HAP-1 (cell line): Measurements from ENCODE around the gene PAX7.
"Not testable (repeated sequence)": the region's sequence is repeated elsewhere in the genome, so short reads cannot be mapped to it uniquely, and the experiment has no call there.

Source experiments
- DNase-seq, 2 experiments: peaks; one replicate each; pipeline ENCODE4 v3.0.0-alpha.2; 2016 to 2020; ENCODE audit warnings: low spot score in 2 of 2
- H3K27me3 ChIP-seq: fragments of 250-450 bp; sonication (Bioruptor Pico); 2 replicates; pipeline ENCODE4 v1.5.1; 2020; ENCODE audit warnings: low read depth, mild to moderate bottlenecking, moderate library complexity
- H3K36me3 ChIP-seq: fragments of 250-450 bp; sonication (Bioruptor Pico); replicated peaks from 2 replicates; pipeline ENCODE4 v1.5.1; 2020; ENCODE audit warnings: mild to moderate bottlenecking
- H3K4me1 ChIP-seq: fragments of 250-450 bp; sonication (Bioruptor Pico); 2 replicates; pipeline ENCODE4 v1.5.1; 2020; ENCODE audit warnings: mild to moderate bottlenecking
- H3K4me3 ChIP-seq: fragments of 250-450 bp; sonication (Bioruptor Pico); 2 replicates; pipeline ENCODE4 v1.5.1; 2020; ENCODE audit warnings: mild to moderate bottlenecking, moderate library complexity
- H3K9me3 ChIP-seq: fragments of 250-450 bp; sonication (Bioruptor Pico); 2 replicates; pipeline ENCODE4 v1.5.1; 2020; ENCODE audit warnings: mild to moderate bottlenecking, moderate library complexity
- in situ Hi-C: fragments of 300-500 bp; cut with MboI; formaldehyde crosslinking; loops from 3 replicates; pipeline ENCODE4 v1.14.3; 2020; ENCODE audit warnings: low sequenced_read_pairs, inconsistent platforms, mixed read lengths

PAX7 gene

DNA sequence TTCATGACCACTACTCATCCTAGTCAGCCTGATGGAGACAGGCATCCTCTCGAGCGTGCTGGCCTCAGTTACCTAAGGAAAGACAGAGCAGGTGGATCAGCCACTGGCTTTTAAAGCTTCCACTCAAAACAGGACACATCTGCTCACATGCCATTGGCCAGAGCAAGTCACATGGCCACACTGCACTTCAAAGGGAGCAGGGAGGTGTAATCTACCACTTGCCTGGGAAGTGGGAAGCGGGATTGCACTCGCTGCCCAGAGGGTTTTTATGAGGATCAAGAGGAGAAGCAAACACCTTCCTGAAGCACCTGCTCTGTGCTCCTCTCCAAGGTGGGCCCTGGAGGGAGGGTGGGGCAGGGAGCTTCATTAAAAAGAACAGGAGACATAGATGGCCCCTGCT, 120.8 kb downstream of the PAX7 start:
- no peaks in the 10 kb centered on the region for H3K4me1 ChIP-seq
- H3K27me3 ChIP-seq = no peaks in the 10 kb centered on the region; the same call in 1 of the 2 replicates
- in situ Hi-C loops = no loop called here
- no peaks in the 10 kb centered on the region for H3K9me3 ChIP-seq
- H3K36me3 ChIP-seq = no peaks in the 10 kb centered on the region
- H3K4me3 ChIP-seq = no peak overlapping the region
- DNase-seq = no peak

DNA sequence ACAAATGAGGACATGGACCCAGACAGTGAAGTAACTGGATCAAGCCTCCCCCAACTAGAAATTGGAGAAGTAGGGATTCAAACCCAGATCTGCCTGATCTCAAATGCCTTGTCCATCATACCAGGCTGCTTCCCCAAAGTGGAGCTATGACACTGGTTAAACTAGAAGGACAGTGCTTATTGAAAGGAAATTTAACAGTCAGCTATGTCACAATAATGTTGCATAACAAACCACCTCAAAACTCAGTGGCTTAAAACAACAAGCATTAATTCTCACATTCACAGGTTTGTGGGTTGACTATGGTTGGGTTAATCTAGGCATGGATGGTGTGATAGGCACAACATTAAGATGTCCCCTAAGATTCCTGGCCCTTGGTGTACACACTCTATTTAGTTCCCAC, 121.8 kb downstream of the PAX7 start:
- no peak for DNase-seq
- Histone ChIP-seq H3K4me3 (no peak overlapping the region), H3K4me1 (no peaks in the 10 kb centered on the region), H3K27me3 (no peaks in the 10 kb centered on the region; the same call in 1 of the 2 replicates), H3K36me3 (no peaks in the 10 kb centered on the region), H3K9me3 (no peaks in the 10 kb centered on the region)
- in situ Hi-C loops = no loop called here

DNA sequence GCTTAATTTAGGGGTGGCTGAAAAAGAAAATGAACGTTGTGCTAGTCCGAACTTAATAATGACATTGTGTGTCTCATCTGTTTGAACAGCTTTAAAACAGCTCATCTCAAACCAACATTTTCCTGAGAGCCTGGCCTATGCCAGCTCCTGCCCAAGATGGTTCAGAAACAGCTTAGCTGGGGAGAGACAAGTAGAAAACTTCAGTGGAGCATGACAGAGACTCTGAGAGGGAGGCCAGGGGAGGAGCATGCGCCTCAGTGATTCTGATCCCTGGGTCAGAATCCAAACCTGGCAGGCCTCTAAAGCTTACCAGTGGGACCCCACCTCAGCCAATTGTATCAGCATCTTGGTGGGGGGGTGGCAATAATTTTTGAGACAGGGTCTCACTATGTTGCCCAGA, 129.5 kb downstream of the PAX7 start:
- in situ Hi-C loops = no loop called here
- Histone ChIP-seq H3K27me3 (peaks cover 10% of the 10 kb centered on the region), H3K36me3 (no peaks in the 10 kb centered on the region), H3K4me1 (no peaks in the 10 kb centered on the region), H3K9me3 (no peaks in the 10 kb centered on the region), H3K4me3 (no peak overlapping the region)
- DNase-seq = no peak

DNA sequence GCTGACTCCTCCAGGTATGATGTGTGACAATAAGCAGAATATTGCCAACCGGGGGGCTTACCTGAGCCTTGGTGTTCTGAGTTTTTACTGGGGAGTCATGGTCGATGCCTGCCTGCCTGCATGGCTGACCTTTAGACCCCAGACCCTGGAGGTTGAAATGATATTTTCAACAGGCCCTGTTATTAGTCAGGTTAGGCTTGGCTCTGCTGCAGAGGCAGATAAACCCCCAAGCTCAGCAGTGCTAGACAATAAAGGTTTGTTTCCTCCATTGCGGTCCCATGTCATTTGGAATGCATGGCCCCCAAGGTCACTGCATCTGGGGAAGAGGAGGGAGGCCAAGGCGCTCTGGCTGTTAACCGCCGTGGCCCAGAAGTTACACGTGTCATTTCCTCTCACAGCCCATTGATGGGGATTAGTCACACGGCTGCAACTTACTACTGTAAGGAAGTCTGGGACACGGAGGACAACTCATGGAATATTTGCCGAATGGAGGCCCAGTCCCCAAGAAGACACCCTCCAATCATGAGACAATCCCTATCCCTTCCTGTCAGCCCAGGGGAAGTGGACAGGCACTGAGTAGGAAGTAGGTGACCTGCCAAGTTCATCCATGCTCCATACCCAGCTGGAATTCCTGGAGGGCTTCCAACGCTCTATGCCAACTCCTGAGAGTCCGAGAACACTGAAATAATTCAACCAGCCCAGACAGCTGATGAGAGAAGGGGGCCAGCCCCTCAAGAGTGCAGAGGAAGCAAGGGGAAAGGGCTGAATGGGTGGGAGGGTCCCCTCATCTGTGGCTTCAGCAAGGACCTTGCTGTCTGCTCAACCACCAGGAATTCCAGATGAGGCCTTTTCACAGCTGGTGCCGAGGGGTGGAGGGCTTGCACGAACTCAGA, 131.5 kb downstream of the PAX7 start:
- Histone ChIP-seq H3K27me3 (peaks cover 10% of the 10 kb centered on the region), H3K4me1 (no peaks in the 10 kb centered on the region), H3K9me3 (no peaks in the 10 kb centered on the region), H3K4me3 (no peak overlapping the region), H3K36me3 (no peaks in the 10 kb centered on the region)
- no peak for DNase-seq
- in situ Hi-C loops = no loop called here

DNA sequence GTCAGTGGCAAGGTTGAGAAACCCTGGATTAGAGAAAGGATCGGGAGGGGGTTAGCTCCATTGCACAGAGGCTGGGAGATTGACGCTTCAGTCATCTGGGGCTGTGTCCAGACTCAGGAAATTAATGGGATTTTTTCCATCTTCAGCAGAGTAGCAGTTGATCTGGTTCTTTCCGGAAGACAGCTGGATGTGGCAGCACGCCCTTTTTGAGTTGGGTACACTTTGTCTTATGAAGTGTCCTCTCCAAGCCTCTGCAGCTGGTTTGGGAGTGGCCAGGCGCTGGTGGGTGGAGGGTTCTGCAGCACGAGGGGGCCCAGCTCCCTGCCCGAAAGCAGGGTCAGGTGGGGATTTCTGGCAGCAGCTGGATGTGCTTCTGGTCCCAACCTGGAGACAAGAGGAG, 133.7 kb downstream of the PAX7 start:
- no peaks in the 10 kb centered on the region for H3K4me1 ChIP-seq
- H3K36me3 ChIP-seq = no peaks in the 10 kb centered on the region
- in situ Hi-C loops = no loop called here
- peaks cover 20% of the 10 kb centered on the region for H3K27me3 ChIP-seq
- DNase-seq = no peak
- H3K4me3 ChIP-seq = no peak overlapping the region
- no peaks in the 10 kb centered on the region for H3K9me3 ChIP-seq

DNA sequence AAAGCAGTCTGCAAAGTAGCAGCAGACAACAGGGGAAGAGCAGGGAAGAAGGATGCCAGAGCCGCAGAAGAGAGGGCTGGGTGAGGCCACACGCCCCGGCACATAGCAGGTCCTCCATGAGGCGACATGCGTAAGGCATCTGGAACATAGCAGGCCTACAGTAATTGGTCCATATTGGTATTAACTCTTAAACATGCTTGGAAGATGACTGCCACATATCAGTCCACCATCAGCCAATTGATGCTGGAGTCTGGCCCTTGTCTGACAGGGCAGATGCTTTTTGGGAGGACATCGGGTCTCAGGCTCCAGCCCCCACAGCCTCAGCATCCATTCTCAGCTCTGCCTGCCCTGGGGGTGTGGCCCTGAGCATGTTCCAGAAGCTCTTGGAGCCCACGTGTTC, 135.1 kb downstream of the PAX7 start:
- in situ Hi-C loops = no loop called here
- no peaks in the 10 kb centered on the region for H3K36me3 ChIP-seq
- no peak overlapping the region for H3K4me3 ChIP-seq
- no peaks in the 10 kb centered on the region for H3K9me3 ChIP-seq
- H3K27me3 ChIP-seq = peaks cover 24% of the 10 kb centered on the region
- no peak for DNase-seq
- H3K4me1 ChIP-seq = no peaks in the 10 kb centered on the region

DNA sequence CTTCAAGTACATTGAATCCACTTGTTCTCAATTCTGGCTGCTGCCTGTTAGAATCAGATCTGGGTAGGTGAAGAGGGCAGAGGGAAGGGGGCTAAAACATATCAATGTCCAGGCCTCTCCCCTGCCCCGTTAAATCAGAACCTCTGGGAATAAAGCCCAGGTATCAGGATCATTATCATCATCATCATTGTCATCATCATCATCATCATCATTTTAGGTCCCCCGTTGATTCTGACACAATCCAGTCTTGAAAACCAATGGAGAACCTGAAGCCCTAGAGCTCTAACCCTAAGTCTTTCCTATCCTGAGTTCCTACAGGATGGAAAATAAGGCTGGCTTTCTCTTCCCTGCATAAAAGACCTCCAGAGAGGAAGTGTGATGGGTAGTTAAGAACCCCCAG, 135.7 kb downstream of the PAX7 start:
- DNase-seq = no peak
- Histone ChIP-seq H3K27me3 (peaks cover 24% of the 10 kb centered on the region), H3K4me1 (no peaks in the 10 kb centered on the region), H3K4me3 (no peak overlapping the region), H3K36me3 (no peaks in the 10 kb centered on the region), H3K9me3 (no peaks in the 10 kb centered on the region)
- in situ Hi-C loops = no loop called here

DNA sequence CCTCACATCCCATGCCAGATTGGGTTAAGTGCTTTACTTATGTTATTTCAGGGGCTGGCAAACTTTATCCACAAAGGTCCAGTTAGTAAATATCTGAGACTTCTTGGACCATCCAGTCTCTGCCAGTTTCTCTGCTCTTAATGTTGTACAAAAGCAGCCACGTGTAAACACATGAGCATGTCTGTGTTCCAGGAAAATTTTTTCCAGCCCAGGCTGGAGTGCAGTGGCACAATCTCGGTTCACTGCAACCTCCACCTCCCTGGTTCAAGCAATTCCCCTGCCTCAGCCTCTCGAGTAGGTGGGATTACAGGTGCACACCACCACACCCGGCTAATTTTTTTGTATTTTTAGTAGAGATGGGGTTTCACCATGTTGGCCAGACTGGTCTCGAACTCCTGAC, 136.9 kb downstream of the PAX7 start:
- DNase-seq, H3K36me3 ChIP-seq, in situ Hi-C loops, H3K4me3 ChIP-seq, H3K9me3 ChIP-seq, H3K4me1 ChIP-seq: not testable (repeated sequence)
- peaks cover 24% of the 10 kb centered on the region for H3K27me3 ChIP-seq

DNA sequence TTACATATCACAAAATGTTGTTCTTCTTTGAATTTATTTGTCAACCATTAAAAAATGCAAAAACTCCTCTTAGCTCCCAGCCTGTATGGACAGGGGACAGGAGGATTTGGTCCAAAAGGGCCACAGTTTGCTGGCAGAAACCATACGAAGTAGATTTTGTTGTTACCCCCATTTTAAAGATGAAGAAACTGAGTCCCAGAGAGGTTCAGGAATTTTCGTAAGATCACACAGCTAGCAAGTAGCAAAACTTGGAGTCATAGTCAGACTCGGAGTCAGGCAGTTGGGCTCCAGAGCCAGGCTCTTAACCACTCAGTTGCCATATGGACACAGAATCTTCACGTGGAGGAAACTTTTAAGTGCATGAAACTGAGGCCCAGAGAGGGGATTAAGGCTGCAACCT, 137.4 kb downstream of the PAX7 start:
- no peaks in the 10 kb centered on the region for H3K9me3 ChIP-seq
- in situ Hi-C loops = no loop called here
- H3K4me3 ChIP-seq = no peak overlapping the region
- H3K36me3 ChIP-seq = no peaks in the 10 kb centered on the region
- peaks cover 24% of the 10 kb centered on the region for H3K27me3 ChIP-seq
- H3K4me1 ChIP-seq = no peaks in the 10 kb centered on the region
- DNase-seq = no peak

DNA sequence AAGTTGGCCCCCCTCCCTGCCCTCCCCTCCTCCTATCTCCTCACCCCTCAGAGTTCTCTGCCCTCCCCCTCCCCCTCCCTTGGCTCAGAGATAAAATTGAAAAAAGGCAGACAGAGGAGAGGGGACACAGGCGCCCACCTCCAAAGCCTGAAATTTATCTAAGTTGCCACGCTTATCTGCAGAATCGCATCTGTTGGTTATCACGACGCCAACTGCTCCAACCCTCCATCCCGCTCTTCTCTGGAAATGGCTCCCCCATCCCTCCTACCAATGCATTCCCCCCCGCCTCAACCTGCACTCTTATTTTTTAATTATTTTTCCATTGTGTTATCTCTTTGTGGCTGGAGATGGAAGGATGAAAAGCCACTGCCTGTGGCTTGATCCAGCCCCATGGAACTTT, 138.5 kb downstream of the PAX7 start:
- Histone ChIP-seq H3K27me3 (peaks cover 20% of the 10 kb centered on the region), H3K4me3 (no peak overlapping the region), H3K36me3 (no peaks in the 10 kb centered on the region), H3K4me1 (no peaks in the 10 kb centered on the region), H3K9me3 (no peaks in the 10 kb centered on the region)
- in situ Hi-C loops = no loop called here
- no peak for DNase-seq

DNA sequence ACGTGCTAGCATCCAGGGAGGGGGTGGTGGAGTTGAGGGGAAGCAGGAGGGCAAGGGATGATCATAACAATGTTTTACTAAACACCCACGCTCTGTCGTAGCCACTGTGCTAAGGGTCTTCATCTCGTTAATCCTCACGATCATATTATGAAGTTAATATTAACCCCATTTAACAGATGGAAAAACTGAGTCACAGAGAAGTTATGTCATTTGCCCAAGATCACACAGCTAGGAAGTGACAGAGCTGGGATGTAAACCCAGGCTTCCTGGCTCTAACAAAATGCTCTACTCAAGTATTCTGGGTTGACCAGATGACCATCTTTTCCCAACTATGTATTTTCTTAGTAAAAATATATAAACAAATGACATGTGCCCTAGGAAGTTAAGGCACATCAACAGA, 140.2 kb downstream of the PAX7 start:
- H3K9me3 ChIP-seq = no peaks in the 10 kb centered on the region
- no peaks in the 10 kb centered on the region for H3K36me3 ChIP-seq
- no peak for DNase-seq
- H3K4me3 ChIP-seq = no peak overlapping the region
- in situ Hi-C loops = no loop called here
- peaks cover 22% of the 10 kb centered on the region for H3K27me3 ChIP-seq
- H3K4me1 ChIP-seq = no peaks in the 10 kb centered on the region

DNA sequence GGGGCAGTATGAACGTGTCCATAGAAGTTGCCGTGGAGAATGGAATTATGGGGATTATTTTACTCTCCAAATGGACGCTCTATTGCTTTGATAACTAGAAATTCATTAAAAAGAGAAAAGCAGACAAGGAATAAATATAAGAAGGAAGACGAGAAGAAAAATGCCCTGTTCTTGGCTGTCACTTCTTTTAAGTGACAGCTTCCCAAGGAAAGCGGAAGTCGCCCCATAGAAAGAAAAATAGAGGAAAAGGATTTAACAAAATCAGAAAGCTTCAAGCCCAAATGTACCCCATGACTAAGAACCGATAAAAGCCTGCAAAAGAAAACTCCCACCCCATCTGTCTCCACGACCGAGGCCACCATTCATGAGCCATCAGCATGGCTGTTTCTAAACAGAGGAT, 143.1 kb downstream of the PAX7 start:
- H3K4me1 ChIP-seq = no peaks in the 10 kb centered on the region

DNA sequence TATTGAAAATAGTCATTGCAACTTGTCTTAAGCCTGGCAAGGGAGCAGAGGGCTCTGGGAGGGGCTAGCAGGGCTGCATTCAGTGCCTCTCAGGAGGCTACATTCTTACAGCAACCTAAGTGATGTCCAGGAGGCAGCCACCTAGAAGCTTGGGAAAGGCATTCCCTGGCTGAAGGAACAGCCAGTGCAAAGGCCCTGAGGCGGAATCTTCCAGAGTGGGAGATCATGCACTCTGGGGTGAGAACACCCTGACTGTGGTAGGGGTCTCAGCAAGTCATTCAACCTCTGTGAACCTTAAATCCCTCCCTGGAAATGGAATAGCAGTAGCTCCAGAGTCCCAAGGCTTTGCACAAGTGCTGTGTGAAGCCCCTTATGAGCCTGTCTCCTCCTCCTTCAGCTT, 144.7 kb downstream of the PAX7 start:
- in situ Hi-C loops = no loop called here
- Histone ChIP-seq H3K9me3 (no peaks in the 10 kb centered on the region), H3K4me3 (no peak overlapping the region), H3K36me3 (no peaks in the 10 kb centered on the region), H3K27me3 (peaks cover 30% of the 10 kb centered on the region; the same call in 1 of the 2 replicates), H3K4me1 (no peaks in the 10 kb centered on the region)
- DNase-seq = no peak

More for the DNA sequence above, 143.1 kb downstream of the PAX7 start:
- Histone ChIP-seq H3K4me3 (no peak overlapping the region), H3K36me3 (no peaks in the 10 kb centered on the region), H3K9me3 (no peaks in the 10 kb centered on the region), H3K27me3 (peaks cover 20% of the 10 kb centered on the region)
- in situ Hi-C loops = no loop called here
- DNase-seq = no peak

DNA sequence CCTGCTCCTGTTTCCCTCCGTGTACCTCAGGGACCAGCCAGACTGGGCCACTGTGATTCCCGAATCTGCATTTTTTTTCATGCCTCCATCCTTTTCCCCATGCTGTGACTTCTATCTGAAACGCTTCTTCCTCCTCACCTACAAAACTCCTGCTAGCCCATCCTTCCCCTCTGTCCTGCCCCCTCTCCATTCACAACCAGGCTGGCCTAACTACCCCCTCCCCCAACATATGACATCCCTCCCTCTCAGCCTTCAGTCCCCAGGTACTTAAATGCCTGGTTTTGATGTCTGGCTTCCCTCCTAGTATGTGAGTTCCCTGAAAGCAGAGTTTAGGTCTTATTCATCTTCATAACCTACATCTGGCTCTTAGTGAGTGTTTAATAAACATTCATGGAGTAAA, 146.1 kb downstream of the PAX7 start:
- no peaks in the 10 kb centered on the region for H3K9me3 ChIP-seq
- DNase-seq = no peak
- H3K27me3 ChIP-seq = peaks cover 28% of the 10 kb centered on the region; the same call in 1 of the 2 replicates
- H3K4me1 ChIP-seq = no peaks in the 10 kb centered on the region
- in situ Hi-C loops = no loop called here
- H3K36me3 ChIP-seq = no peaks in the 10 kb centered on the region
- H3K4me3 ChIP-seq = no peak overlapping the region

DNA sequence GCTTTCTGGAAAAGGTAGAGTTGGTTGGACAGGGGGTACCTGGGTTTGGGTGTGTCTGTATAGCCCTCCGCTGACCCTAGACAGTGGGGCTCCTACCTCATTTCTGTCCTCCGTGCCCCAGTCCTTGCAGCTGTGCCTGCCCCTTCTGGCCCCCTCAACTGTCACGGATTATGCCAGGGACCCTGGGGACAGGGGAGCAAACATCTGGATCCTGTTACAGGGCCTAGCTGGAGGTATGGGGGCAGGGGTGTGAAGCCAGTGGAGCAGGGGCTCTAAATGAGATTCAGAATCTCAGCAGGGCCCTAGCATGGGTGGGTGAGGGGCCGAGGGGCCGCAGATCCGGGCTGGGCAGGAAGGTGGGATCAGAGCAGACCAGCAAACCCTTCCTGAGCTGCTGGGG, 147.8 kb downstream of the PAX7 start:
- Histone ChIP-seq H3K4me1 (no peaks in the 10 kb centered on the region), H3K27me3 (peaks cover 28% of the 10 kb centered on the region; the same call in 1 of the 2 replicates), H3K36me3 (no peaks in the 10 kb centered on the region), H3K4me3 (no peak overlapping the region), H3K9me3 (no peaks in the 10 kb centered on the region)
- in situ Hi-C loops = no loop called here
- no peak for DNase-seq
